Epithelial cell of esophagus (primary cell): Measurements from ENCODE around the gene CTNNA2.

Source experiments
- DNase-seq: peaks from one replicate; pipeline ENCODE4 v3.0.0; 2010; ENCODE audit warnings: low read depth
- H3K4me3 ChIP-seq: 2 replicates; pipeline ENCODE4 v1.5.1; 2011; ENCODE audit warnings: mild to moderate bottlenecking, low read length, control low read depth
- TF ChIP-seq, protein P1 (sequence below): IDR thresholded peaks from 2 replicates; pipeline ENCODE4 v1.5.1; 2011; ENCODE audit warnings: low read depth, mild to moderate bottlenecking, low read length, control low read depth, inconsistent platforms; ENCODE audit not compliant: insufficient read depth; ENCODE audit errors: missing control alignments

Gene CTNNA2

DNA sequence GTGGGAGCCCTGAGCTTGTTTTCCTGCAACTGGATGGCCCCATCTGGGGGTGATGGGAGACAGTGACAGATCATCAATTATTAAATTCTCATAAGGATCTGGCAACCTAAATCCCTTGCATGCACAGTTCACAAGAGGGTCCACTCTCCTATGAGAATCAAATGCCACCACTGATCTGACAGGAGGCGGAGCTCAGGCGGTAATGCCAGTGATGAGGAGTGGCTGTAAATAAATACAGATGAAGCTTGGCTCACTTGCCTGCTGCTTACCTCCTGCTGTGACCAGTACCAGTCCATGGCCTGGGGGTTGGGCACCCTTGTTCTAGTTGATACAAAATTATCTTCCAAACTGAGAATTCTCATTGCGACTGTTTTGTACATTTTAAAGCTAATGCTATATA is 258.6 kb downstream of the CTNNA2 start:
- H3K4me3 ChIP-seq = no peak overlapping the region
- DNase-seq = no peak
- TF ChIP-seq, protein P1, sequence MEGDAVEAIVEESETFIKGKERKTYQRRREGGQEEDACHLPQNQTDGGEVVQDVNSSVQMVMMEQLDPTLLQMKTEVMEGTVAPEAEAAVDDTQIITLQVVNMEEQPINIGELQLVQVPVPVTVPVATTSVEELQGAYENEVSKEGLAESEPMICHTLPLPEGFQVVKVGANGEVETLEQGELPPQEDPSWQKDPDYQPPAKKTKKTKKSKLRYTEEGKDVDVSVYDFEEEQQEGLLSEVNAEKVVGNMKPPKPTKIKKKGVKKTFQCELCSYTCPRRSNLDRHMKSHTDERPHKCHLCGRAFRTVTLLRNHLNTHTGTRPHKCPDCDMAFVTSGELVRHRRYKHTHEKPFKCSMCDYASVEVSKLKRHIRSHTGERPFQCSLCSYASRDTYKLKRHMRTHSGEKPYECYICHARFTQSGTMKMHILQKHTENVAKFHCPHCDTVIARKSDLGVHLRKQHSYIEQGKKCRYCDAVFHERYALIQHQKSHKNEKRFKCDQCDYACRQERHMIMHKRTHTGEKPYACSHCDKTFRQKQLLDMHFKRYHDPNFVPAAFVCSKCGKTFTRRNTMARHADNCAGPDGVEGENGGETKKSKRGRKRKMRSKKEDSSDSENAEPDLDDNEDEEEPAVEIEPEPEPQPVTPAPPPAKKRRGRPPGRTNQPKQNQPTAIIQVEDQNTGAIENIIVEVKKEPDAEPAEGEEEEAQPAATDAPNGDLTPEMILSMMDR = no peak

DNA sequence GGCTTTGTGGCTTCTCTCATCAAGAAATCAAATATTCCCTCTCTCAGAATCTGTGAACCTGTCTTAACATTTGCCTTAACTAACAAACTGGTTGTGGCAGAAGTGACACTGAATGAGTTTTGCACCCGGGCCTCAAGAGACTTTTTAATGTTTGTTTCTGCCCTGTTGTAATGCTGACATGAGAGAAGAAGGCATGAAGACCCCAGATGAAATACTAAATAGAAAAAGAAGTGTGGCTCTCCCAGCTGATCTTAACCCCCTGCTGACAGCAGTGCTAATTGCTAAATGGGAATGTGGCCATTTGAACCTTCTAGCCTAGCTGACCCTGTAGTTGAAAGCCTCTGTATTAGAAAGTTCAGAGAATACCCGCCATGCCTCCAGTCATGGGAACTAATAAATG is 261.2 kb downstream of the CTNNA2 start:
- no peak overlapping the region for H3K4me3 ChIP-seq
- no peak for DNase-seq
- TF ChIP-seq, protein P1 = no peak

DNA sequence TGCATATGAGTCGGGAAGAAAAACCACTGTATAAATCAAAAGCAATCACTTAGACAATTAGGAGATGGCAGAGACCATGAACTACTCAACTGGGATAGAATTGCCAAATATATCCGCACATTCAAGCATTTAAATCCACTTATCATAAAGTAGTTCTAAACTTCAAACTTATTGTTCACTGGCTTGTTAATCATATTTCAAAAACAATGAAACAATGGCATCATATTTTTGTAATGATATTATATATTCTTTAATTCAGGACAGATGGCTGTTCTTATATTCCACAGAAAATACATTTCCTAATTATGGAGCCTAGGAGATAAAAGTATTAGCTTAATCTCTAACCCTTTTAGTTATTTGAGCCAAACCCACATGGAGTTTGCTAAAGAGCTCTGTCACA is 263.6 kb downstream of the CTNNA2 start:
- H3K4me3 ChIP-seq = no peak overlapping the region
- TF ChIP-seq, protein P1 = no peak
- DNase-seq = no peak

DNA sequence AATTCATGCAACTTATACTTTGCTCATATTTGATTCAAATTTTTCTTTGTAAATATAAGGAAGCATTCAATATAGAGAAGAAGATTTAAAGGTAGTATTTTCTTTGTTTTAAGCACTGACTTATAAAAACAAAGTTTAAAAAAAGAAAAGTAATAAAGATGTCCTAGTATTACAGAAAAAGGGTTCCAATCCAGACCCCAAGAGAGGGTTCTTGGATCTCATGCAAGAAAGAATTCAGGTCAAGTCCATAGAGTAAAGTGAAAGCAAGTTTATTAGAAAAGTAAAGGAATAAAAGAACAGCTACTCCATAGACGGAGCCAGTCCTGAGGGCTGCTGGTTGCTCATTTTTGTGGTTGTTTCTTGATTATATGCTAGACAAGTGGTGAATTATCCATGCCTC is 267.9 kb downstream of the CTNNA2 start:
- DNase-seq = no peak
- no peak overlapping the region for H3K4me3 ChIP-seq
- TF ChIP-seq, protein P1 = no peak

DNA sequence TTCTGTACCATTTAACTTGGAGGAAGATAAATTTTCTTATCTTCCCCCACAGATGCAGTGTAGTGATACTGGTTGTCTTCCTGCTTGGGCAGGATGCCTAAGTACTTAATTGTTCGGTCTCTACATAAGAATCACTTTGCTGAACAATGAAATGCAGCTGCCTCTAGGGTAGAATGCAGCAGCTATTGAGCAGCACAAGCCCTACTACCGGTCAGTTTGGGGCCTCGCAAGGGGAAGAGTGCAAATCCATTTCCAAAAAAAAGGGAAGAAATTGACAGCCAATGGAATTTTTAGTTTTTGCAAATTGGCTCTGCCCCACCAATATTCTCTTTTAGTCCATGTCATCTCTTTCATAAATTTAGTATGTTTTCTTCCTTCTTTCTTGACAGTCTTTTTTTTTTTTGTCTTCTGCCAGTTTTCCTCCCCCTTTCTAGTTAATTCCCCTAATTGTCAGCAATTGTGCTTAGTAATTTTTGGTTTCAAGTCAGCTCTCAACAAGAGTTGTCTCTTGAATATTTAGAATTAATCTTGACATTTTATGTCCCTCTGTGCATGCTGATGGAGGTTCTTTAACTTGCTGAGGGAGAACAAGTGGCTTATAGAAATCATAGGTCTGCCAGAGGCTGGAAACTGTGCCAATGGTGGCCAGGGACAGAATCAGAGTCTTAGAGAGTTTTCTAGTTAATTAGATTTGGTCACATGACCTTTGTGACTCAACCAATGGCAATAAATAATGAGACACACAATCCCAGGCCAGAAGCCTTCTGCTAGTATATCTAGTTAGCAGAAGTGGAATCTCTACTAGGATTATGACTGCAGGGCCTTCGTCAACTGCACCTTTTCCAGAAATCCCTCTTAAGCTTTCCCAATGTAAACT is 270.0 kb downstream of the CTNNA2 start:
- no peak overlapping the region for H3K4me3 ChIP-seq
- TF ChIP-seq, protein P1 = no peak

DNA sequence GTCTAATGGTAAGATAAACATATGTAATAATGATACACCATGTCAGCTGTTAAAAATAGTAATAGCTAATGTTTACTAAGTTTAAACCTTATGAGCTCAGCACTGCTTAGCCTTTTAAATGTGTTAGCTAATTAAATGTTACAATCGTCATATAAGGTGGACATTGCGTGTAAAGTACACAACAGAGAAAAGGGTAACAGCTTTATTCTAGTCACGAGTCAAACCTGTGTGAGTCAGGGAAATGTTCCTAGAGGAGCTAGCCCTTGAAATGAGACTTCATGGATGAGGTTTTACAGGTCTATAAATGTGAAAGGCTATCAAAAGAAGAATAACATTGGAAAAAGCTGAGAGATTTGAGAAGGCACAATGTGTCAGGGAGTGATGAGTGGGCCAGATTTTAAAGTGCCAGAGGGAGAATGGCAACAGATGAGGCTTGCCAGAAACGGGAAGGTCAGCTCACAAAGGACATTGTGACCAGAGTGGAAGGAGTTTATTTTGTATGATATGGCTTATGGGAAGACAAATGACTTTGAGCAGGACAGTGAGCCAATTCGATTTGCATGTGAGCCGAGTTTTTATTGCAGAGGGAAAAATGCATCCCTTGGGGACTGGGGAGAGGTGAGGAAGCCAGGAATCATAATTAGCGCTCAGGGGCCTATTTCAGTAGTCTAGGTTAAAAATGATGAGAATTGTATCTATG is 276.3 kb downstream of the CTNNA2 start:
- no peak for DNase-seq
- TF ChIP-seq, protein P1 = no peak
- no peak overlapping the region for H3K4me3 ChIP-seq

More for the DNA sequence above, 270.0 kb downstream of the CTNNA2 start:
- no peak for DNase-seq
